Measurements from ENCODE around the gene DMXL1.

The DMXL1 gene

DNA sequence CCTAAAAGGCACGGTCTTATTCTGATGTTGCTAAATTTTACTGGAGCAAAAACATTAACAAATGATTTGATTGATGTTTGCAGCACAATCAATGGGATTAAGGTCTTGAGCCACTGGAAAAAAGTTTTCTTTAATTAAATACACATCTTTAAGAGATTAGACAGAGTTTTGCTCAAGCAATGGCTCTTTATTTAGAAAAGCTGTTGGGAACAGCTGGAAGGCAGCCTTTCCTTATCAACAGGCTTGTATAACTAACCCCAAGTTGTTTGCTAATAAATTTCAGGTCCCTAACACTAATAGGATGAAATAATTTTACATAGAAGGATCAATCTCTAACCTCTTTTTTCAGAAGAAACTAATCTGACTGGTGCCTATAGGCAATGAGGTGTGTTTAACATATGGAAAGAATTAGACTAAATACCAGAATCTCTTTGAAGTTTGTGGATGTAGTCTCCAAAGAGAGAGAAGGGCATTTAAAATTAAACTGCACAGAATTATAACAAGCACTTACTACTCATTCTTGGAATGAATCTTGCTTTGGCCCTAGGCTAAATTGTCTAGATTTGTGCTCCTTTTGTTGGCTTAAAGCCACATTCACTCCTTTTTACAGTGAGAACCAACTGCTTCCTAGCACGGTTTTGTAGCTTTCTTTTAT, 217.6 kb downstream of the DMXL1 start:
- no peak for DNase-seq (ENCODE audit: low read depth, low spot score)

DNA sequence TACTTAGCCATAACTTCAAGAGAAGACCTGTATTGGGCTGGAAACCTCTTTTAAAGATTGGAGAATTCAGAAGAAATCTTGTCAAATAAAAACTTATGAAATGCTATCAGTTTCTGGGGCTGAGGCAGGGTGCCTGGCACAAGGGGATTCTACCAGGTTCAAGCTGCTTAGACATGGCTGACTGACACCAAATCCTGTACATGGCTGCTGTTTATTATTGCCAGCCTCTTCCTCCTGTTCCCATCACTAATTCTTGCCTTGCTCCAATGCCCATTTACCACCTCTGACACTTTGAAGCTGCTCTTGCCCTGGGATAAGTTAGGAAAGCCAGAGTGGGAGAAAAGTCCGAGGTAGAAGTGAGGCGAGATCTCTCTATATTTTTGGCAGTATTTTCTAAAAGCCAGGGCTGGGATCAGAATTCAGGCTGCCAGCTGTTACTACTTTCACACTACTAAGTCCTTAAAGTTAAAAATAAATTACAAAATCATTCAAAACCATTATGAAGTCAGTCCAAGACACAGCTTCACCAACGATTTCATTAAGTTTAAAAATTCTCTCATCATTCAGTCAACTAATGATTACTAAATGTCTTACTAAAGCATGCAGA, 218.7 kb downstream of the DMXL1 start:
- no peak for DNase-seq (ENCODE audit: low read depth, low spot score)

- DNase-seq (ENCODE audit: low read depth, low spot score): no peak
These were observed 219.3 kb downstream of the DMXL1 start for GRCh38 chr5:119290161-119290569.

DNA sequence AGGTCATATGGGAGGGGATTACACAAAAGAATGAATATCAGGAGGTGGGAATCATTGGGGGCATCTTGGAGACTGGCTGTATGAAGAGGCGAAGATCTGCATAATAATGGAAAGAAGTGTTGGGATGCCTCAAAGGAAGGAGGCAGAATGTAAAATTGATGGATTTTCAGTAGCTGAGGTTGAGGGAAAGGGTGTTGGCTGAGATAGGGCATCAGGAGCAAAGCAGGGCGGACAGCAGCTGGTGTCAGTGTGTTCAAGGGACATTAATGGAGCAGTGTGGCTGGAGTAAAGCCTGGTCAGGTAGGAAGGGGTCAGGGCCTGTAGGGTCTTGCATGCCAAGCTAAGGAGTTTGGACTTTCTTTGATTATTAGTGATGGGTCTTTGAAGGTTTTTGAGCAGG, 219.7 kb downstream of the DMXL1 start:
- no peak for DNase-seq (ENCODE audit: low read depth, low spot score)

GRCh38 chr5:119291056-119291455, 220.2 kb downstream of the DMXL1 start:
- no peak for DNase-seq (ENCODE audit: low read depth, low spot score)

- DNase-seq (ENCODE audit: low read depth, low spot score): no peak
These were observed 221.0 kb downstream of the DMXL1 start for GRCh38 chr5:119291877-119292276.

DNA sequence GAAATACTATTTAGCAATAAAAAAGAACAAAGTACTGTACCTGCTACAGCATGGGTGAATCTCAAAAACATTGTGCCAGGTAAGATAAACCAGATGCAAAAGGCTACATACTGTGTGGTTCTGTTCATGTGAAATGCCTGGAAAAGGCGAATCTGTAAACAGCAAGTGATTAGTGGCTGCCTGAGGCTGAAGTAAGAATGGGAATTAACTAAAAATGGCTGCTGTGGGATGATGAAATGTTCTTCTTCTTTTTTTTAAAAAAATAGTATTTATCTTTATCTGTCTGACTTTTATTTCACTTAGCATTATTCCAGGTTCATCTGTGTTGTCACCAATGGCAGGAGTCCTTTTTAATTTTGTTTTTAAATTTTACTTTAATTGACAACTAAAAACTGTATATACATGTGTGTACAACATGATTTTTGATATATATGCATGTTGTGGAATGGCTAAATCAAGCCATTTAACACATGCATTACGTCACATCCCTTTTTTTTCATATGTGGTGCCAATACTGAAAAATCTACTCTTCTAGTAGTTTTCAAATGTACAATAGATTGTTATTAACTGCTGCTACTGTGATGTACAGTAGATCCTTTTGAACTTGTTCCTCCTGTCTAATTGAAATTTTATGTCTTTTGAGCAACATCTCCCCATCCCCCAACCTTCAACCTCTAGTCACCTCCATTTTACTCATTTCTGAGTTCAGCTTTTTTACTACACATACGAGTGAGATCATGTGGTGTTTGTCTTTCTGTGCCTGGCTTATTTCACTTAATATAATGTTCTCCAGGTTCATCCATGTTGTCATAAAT, 222.0 kb downstream of the DMXL1 start:
- no peak for DNase-seq (ENCODE audit: low read depth, low spot score)

DNA sequence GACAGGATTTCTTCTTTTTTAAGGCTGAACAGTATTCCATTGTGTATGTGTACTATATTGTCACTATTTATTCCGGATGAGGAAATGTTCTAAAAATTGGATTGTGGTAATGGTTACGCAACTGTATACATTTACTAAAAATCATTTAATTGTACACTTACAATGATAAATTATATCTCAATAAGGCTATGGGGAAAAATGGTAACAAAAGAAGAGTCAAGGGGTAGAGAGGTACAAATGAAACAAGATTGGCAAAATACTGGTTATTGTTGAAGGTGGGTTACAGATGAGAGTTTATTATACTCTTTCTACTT, 222.6 kb downstream of the DMXL1 start:
- no peak for DNase-seq (ENCODE audit: low read depth, low spot score)

Measured in ELF-1 (cell line).